ENCODE data around the gene FAM83B.
"Not testable (repeated sequence)": the region's sequence is repeated elsewhere in the genome, so short reads cannot be mapped to it uniquely, and the experiment has no call there.

The FAM83B gene

GRCh38 chr6:54846243-54846856, at the start of gene FAM83B:
TSS of gene FAM83B (plus strand) at chr6:54846771. CDS start at chr6:54870247, 23,476 bp downstream.
- no peak for DNase-seq

- DNase-seq, result not testable (repeated sequence)
Observed at GRCh38 chr6:54796918-54797317, 49.7 kb upstream of the FAM83B start.

GRCh38 chr6:54800050-54800600, 46.4 kb upstream of the FAM83B start:
- DNase-seq, result no peak

- DNase-seq, result no peak
Observed at GRCh38 chr6:54801244-54801643, 45.3 kb upstream of the FAM83B start.

- DNase-seq, result no peak
Observed at GRCh38 chr6:54801669-54802068, 44.9 kb upstream of the FAM83B start.

GRCh38 chr6:54802775-54803634, 43.6 kb upstream of the FAM83B start:
- no peak for DNase-seq

GRCh38 chr6:54805077-54805476, 41.5 kb upstream of the FAM83B start:
- DNase-seq, result no peak

GRCh38 chr6:54810147-54810546, 36.4 kb upstream of the FAM83B start:
- no peak for DNase-seq

GRCh38 chr6:54813892-54814291, 32.7 kb upstream of the FAM83B start:
- no peak for DNase-seq

GRCh38 chr6:54817236-54817635, 29.3 kb upstream of the FAM83B start:
- DNase-seq, result no peak

GRCh38 chr6:54817834-54818233, 28.7 kb upstream of the FAM83B start:
- no peak for DNase-seq

GRCh38 chr6:54824225-54824624, 22.3 kb upstream of the FAM83B start:
- DNase-seq, result not testable (repeated sequence)

GRCh38 chr6:54827010-54827409, 19.6 kb upstream of the FAM83B start:
- no peak for DNase-seq

- DNase-seq, result no peak
Observed at GRCh38 chr6:54830216-54830615, 16.4 kb upstream of the FAM83B start.

GRCh38 chr6:54835176-54835575, 11.4 kb upstream of the FAM83B start:
- no peak for DNase-seq

GRCh38 chr6:54846857-54847674, 495 bp downstream of the FAM83B start:
- no peak for DNase-seq

GRCh38 chr6:54847799-54848597, 1.4 kb downstream of the FAM83B start:
- no peak for DNase-seq

GRCh38 chr6:54850114-54850513, 3.5 kb downstream of the FAM83B start:
- no peak for DNase-seq

GRCh38 chr6:54856129-54856528, 9.6 kb downstream of the FAM83B start:
- no peak for DNase-seq

GRCh38 chr6:54860132-54860531, 13.6 kb downstream of the FAM83B start:
- no peak for DNase-seq

GRCh38 chr6:54860739-54861138, 14.2 kb downstream of the FAM83B start:
- no peak for DNase-seq

GRCh38 chr6:54861905-54862616, 15.5 kb downstream of the FAM83B start:
- no peak for DNase-seq

Data from activated CD8-positive, alpha-beta memory T cell treated with anti-CD3 and anti-CD28 coated beads, Interleukin-2, amount 50 U/mL, for 48 hours (primary cell).